ENCODE data around the gene WDR37.
"Not testable (repeated sequence)": the region's sequence is repeated elsewhere in the genome, so short reads cannot be mapped to it uniquely, and the experiment has no call there.

The WDR37 gene, protein sequence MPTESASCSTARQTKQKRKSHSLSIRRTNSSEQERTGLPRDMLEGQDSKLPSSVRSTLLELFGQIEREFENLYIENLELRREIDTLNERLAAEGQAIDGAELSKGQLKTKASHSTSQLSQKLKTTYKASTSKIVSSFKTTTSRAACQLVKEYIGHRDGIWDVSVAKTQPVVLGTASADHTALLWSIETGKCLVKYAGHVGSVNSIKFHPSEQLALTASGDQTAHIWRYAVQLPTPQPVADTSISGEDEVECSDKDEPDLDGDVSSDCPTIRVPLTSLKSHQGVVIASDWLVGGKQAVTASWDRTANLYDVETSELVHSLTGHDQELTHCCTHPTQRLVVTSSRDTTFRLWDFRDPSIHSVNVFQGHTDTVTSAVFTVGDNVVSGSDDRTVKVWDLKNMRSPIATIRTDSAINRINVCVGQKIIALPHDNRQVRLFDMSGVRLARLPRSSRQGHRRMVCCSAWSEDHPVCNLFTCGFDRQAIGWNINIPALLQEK

DNA sequence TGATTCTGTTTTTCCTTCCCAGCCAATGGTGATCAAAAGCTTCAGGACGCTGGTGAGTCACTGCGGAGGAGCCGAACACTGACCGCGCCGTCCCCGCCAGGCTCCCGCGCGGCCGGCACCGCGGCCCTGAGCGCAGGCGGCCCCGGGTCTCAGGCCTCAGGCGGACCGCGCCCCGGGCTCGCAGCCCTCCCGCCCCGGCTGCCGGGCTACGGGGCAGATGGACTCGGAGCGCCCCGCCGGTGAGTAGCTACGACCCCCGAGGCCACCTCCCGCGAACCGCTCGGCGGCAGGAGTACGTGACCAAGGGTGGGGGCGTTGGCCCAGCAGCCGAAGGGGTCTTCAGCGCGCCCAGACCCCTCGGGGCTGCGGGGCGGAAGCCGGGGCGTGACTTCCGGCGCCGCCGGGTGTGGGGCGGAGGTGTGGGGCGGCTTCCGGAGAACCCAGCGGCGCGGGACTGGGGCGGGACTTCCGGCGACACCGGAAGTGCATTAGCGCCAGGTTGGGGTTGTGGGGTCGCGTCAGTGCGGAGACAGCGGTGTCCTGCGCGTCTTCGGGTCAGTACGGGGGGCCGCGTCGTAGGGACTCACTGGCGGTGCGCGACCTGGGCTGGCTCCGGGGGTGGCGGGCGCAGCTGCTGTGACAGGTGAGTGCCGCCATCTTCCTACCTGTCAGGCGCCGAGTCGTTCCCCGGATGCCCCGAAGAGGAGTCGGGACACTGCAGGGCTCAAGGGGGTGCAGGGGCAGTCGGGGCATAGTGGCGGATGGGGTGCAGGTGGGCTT lies at the start of gene WDR37:
Gene WDR37 (plus strand): TSS at position 60 of the 780 bp plus-strand sequence. CDS start 15,771 bp downstream, outside the sequence.
- no peak for FAIRE-seq

DNA sequence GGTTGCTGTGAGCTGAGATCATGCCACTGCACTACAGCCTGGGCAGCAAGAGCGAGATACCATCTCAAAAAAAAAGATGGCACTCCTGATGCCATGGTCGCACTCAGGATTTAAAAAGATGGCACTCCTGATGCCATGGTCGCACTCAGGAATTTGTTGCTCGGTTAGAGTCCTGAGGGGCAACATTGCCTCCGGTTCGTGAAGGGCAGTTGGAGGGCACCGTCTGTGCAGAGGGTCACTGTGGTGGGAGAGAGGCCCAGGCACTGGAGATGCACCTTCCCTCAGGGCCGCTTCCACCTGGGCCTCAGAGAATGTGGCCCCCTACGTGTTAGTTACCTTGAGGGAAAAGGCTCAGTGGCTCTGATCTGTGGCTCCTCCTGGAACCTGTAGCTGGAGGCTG lies 49.6 kb upstream of the WDR37 start:
- no peak for FAIRE-seq

DNA sequence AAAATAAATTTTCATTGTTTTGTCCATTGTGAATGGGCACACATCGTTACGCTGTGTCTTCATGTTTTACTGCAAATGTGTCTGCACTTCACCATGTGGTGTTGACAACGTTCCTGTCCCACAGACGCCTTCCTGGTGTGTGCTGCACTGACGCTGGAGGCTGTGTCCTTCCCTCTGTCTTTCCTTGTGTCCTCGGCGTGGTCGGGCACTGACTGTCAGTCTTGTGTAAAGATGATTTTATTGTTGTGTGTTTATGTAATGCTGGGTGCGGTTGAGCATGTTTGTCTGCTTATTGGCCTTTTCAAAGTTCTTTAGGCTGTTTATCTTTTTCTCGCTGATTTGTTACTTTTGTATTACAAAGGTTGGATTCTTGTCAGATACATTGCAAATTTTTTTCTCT lies 48.6 kb upstream of the WDR37 start:
- FAIRE-seq: no peak

DNA sequence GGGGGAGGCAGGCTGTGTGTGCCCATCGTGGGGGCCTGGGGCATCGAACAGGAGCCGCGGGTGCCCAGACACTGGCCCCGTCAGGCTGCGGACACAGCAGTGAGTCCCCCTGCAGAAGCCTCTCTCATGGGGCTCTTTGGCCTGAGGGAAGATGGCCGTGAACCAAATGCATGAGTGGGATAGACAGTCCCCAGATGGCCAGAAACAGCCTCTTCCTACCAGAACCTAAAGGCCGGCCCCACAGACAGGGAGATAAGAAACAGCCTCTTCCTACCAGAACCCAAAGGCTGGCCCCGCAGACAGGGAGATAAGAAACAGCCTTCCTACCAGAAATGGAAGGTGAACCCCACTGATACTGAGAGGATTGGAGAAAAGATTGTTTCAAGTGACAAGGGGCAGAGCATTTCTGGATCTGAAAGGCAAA lies 47.1 kb upstream of the WDR37 start:
- no peak for FAIRE-seq

DNA sequence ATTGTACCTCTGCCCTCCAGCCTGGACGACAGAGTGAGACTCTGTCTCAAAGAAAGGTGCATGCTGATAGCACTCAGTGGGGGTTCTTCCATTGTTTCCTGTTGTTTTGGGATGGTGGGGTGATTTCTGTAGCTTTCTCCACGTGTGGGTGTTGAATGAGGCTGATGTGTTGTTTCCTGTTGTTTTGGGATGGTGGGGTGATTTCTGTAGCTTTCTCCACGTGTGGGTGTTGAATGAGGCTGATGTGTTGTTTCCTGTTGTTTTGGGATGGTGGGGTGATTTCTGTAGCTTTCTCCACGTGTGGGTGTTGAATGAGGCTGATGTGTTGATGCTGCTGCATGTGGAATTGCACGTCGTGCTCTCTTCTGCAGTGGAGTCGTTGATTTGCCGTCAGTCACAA lies 46.2 kb upstream of the WDR37 start:
- not testable (repeated sequence) for FAIRE-seq

DNA sequence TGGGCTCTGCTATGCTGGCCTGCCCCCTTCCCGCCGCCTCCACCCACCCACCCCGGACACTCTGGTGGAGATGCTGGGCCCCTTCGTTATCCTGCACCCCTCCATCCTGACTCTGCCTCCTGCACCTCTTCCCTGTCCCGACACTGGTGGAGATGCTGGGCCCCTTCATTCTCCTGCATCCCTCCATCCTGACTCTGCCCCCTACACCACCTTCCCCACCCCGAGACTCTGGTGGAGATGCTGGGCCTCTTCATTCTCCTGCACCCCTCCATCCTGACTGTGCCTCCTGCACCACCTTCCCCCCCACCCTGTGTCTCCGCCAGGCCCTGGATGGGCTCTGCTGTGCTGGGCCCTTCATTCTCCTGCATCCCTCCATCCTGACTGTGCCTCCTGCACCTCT lies 45.5 kb upstream of the WDR37 start:
- FAIRE-seq: no peak

DNA sequence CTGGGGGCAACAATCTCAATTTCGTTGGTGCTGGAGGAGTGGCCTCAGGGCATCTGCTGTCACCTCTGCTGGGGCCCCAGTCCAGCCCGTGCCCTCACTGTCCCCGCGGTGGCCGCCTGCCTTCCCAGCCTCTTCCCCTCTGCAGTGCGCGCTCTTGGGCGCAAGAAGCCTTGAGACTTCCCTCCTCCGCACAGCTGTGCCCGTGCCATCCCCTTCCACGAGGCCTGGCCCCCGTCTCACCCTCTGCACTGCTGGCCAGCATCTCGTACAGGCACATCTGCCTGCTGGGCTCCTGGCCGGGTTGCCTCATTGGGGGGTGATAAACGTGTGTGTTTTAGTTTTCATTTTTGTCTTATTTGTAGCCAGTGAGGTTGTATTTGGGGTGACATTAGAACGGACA lies 44.5 kb upstream of the WDR37 start:
- FAIRE-seq: no peak

DNA sequence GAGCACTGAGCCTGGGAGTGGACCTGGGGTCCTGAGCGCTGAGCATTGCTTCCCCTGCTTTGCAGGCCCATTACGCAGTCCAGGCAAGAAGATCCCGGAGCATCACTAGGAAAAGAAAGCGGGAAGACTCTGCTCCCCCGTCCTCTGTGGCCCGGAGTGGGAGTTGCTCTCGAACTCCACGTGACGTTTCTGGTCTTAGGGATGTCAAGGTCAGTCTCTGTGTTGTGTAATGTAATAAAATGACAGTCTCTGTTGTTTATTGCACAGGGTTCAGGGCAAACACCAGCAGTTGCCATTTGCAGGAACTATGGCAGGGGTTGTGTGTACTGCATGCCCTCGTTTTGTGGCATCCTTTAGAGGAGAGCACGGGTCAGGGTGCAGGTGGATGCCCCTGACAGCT lies 40.5 kb upstream of the WDR37 start:
- no peak for FAIRE-seq

DNA sequence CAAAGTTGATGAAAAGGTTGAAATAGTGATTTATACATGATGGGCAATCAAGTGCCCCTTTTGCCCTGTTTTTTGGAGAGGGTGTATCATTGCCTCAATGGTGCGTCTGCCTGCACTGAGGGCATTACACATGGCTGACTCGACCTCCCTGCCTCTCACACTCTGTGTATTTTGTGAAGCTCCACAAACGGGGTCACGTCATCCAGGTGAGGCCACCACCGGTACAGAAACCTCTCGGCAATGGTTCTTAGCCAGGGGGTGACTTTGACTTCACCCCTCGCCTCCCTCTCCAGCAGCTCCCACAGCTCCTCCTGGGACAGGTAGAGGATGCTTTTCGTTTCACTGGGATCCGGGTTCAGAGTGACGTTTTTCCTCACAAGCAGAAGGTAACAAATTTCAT lies 36.8 kb upstream of the WDR37 start:
- no peak for FAIRE-seq

DNA sequence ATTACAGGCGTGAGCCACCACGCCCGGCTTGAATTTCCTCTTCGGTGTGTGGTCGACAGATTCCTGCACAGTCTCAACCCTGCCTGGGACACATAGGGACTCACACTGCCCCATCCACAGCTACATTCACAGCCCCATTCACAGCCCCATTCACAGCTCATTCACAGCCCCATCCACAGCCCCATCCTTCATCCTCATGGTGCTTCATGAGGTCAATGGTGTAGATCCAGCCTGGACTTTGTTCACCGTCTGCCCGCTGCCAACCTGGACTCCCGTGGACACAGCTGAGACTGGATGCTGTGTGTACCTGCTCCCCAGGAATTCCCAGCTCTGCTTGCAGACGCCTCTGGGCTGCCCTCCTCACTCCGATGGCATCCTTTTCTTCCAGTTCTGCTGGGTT lies 35.7 kb upstream of the WDR37 start:
- no peak for FAIRE-seq

DNA sequence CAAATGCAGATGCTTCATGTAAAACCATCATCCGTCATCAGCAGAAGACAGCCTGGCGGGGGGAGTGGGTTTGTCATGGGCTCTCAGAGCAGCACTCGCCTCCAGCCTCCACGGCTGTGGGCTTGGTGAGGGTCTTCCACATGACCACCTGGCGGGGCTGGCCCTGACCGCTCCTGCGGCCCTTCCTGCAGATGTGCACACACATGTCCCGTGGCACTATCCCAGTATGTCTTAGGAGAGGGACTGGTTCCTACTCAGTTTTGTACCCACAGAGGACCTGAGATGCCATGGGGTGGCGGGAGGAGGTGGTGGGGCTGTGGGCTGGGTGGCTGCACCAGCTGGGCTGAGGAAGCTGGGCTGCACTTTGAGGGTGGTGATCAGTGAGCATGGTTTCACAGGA lies 35.2 kb upstream of the WDR37 start:
- no peak for FAIRE-seq

DNA sequence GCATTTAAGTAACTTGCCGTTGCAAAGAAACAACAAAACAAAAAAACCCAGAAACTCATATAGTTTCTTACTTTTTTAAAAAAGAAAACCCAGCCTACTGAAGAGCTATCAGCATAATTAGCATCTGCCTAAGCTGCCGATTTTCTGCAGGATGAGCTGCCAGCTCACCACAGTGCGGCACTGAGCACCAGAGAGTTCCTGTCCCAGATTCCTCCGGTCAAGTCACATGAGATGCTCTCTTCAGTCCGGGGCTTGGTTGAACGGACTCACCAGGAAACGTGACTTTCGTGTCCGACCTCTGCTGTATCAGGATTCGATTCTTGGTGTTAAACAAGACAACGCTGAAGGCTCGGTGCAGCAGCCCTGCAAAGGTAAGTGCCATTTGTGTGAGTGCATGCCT lies 33.8 kb upstream of the WDR37 start:
- FAIRE-seq: no peak

DNA sequence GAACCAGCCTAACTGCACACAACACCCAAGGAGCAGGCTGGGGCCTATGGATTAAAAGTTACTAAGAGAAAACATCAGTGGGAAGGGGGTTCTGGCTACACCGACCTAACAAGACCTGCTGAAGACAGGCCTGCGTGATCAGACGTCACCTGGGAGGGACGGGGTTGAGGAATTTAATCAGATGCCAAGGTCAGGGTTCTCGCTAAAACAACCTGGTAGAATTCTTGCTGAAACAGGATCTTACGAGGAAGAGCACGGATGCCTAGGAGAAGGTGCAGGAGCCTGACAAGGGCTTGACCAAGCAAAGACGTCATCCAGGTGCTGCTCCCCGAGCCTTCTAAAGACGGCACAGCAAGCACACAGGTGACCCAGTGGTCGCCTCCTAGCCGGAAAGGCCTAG lies 32.1 kb upstream of the WDR37 start:
- no peak for FAIRE-seq

DNA sequence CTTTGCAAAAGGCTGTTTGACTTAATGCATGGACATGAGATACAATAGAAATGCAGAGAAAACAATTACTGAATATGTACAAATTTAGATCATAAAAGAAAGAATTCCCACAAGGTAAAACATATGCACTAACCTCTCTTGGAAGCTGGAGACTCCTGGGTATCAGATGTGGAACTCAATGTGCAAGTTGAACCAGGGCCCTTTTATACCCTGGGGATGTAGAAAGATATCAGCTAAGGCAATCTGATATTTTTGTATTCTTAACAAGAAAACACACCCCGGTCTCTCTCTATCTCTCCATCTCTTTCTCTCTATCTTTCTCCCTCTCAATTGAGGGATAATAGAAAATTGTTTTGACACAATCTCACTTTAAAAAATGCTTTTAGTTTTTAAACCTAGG lies 30.5 kb upstream of the WDR37 start, which contains the start of gene IDI2:
Gene IDI2 (minus strand): TSS at position 177 of the 400 bp plus-strand sequence. CDS start 1,136 bp downstream, outside the sequence.
- no peak for FAIRE-seq

DNA sequence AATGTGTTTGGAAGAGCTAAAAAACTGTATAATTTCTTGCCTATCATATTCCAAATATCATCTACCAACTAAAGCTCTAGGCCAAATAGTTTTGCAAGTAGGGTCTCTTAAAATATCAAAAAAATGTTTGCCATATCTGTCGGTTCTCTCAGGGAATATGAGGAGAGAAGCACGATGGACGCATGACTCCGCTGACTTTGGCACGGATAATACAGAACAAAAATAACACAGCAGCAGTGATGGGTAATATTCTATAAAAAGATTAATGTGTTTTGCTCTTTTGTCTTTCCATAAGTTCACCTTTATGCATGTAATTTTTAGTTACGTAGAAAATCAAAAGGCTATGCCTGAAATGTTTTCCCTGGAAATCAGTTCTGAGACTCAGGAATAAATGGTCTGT lies 29.6 kb upstream of the WDR37 start:
- no peak for FAIRE-seq

DNA sequence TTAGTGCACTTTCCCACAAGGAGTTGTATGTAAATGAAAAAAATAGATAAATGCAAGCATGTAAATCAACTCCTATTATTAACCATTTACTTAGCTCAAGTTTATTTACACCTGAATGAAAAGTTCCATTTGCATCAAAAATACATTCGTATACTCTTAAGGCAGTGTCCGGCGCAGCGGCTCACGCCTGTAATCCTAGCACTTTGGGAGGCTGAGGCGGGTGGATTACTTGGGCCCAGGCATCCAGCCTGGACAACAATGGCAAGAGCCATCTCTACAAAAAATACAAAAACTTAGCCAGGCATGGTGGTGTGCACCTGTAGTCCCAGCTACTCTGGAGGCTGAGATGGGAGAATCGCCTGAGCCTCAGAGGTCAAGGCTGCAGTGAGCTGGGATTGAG lies 26.3 kb upstream of the WDR37 start:
- FAIRE-seq: no peak

DNA sequence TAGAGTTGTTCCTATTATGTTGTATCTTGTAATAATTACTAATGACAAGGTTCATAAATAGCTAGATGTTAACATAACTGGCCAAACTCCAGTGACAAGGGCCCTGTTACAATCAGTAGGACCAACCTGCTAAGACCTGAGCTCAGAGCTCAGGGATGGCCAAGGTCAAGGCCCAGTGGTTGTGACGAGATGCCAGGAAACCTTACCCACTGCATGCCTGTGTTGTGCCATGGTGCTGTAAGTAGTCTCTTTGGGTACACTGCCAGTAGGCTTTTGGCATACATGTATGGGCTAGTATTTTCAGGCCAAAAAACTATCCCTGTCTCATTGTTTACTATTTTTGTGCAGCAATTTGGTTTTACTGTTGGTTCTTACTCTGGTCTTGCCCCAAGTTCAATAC lies 22.6 kb upstream of the WDR37 start:
- no peak for FAIRE-seq

DNA sequence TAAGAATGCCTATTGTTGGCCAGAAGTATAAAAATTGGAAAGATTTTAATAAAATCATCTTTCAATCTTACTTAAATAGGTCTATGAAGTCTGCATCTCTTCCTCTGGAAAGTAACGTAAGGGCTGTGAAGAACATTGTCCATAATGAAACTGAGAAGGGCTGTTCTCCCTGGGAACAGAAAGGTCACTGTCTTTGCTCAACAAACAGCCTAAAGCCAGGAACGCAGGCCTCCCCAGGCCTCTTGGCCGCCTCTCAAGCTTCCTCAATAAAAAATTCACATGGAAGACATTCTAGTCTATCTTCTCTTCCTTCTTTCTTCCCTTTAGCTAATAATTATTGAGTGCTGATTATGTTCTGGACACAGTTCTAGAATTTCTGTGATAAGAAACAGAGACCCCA lies 21.4 kb upstream of the WDR37 start:
- no peak for FAIRE-seq

DNA sequence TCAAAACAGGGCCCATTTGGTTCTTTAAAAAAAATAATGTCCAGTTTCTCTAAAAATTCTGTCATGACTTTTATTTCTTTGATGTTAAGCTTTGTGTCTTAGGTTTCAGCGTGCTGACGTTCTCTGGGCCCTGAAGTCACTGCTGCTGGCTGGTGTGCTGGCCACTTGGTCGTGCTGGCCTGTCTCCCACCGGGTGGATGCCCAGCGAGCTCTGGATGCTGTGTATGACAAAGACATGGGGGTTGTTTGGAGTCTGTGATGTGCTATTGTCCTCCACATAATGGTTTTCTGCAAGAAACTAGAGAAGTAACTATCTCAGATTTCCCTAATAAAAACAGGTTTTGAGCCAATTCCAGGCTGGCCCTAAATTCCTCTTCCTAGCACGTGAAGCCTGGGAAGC lies 21.0 kb upstream of the WDR37 start:
- FAIRE-seq: no peak

DNA sequence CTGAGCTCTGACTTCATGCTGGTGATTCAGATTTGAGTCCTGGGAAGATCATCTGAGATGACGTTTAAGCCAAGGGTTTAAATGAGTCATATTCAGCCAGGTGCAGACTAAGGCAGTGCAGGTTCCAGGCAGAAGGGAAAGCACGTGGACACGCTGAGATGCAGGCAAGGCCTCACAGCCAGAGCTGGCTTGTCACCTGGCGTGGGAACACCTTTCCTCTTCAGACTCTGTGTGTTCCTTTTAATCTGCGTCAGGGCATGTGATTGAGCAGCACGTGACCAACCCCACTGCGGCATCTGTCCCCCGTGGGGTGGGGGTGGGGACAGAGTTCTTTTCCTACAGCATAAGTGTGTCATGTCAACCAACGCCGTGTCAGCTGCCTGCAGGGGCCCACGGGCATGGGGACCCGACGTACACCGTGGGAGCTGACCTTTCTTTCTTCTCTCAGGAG lies 19.8 kb upstream of the WDR37 start:
- FAIRE-seq: no peak

DNA sequence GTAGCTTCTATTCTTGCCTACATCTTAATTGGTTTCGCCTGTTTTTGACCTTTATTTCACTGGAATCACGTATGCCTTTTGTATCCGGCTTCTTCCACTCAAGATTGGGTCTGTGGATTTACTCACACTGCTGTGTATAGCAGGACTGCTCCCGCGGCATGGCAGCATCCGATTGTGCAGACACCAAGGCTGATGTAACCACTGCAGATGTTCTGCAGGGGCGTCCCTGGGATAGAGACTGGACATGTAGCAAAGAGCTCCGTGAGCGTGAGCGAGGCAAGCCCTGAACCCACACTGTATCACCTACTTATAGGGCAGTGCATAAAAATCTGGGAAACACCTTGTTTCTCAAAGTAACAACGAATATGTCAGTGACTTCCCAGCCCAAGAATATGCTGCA lies 19.1 kb upstream of the WDR37 start:
- no peak for FAIRE-seq

DNA sequence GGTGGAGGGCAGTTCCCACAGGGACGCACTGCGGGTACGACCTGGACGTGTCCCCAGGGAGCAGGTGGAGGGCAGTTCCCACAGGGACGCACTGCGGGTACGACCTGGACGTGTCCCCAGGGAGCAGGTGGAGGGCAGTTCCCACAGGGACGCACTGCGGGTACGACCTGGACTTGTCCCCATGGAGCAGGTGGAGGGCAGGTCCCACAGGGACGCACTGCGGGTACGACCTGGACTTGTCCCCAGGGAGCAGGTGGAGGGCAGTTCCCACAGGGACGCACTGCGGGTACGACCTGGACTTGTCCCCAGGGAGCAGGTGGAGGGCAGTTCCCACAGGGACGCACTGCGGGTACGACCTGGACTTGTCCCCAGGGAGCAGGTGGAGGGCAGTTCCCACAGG lies 17.4 kb upstream of the WDR37 start:
- FAIRE-seq: not testable (repeated sequence)

DNA sequence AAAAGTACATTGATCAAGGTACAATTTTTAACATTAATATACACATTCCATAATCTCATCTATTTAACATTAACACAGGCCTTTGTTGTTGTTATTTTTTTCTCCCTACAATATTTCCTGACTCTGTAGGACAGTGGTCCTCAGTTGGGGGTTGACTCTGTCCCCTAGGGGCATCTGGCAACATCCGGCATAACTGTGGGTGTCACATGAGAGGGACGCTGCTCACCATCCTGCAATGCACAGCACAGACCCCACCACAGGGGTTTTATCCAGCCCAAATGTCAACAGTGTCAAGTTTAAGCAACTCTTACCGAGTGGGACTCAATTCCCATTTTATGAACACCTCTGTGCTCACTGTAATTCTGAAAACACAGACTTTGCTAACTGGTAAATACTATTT lies 16.1 kb upstream of the WDR37 start:
- FAIRE-seq: no peak

DNA sequence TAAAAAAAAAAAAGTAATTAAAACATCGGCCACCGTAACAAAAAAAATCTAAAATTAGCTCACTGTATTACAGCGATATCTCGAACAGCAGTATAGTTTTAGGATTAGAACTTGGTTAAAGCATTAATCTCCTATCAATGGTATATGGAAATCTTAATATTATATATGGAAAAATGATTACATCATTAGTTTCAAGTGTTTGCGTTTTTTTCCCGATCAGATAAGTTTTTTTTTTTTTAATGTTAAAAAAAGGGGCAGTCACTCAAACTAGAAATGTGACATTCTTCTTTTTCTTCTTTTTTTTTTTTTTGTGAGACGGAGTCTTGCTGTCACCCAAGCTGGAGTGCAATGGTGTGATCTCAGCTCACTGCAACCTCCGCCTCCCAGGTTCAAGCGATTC lies 14.7 kb upstream of the WDR37 start:
- no peak for FAIRE-seq

All from TTC549 (cell line).